ENCODE measurements around the gene U2SURP.
"Not testable (repeated sequence)": the region's sequence is repeated elsewhere in the genome, so short reads cannot be mapped to it uniquely, and the experiment has no call there.

The U2SURP gene

GRCh38 chr3:143014921-143015320, 13.6 kb downstream of the U2SURP start:
- DNase-seq (ENCODE audit: low read depth): no peak

GRCh38 chr3:143016321-143016972, 15.1 kb downstream of the U2SURP start:
- no peak for DNase-seq (ENCODE audit: low read depth)

- DNase-seq (ENCODE audit: low read depth): no peak
Measured at GRCh38 chr3:143024351-143024960, 23.1 kb downstream of the U2SURP start.

- no peak for DNase-seq (ENCODE audit: low read depth)
Measured at GRCh38 chr3:143031327-143031726, 30.0 kb downstream of the U2SURP start.

GRCh38 chr3:143031796-143032387, 30.5 kb downstream of the U2SURP start:
- not testable (repeated sequence) for DNase-seq (ENCODE audit: low read depth)

GRCh38 chr3:143035466-143036211, 34.3 kb downstream of the U2SURP start:
- DNase-seq (ENCODE audit: low read depth): no peak

GRCh38 chr3:143036557-143036956, 35.2 kb downstream of the U2SURP start:
- no peak for DNase-seq (ENCODE audit: low read depth)

- no peak for DNase-seq (ENCODE audit: low read depth)
Measured at GRCh38 chr3:143037867-143038266, 36.5 kb downstream of the U2SURP start.

- DNase-seq (ENCODE audit: low read depth): no peak
Measured at GRCh38 chr3:143040261-143040879, 39.0 kb downstream of the U2SURP start.

GRCh38 chr3:143041903-143042302, 40.5 kb downstream of the U2SURP start:
- no peak for DNase-seq (ENCODE audit: low read depth)

GRCh38 chr3:143045639-143046038, 44.3 kb downstream of the U2SURP start:
- no peak for DNase-seq (ENCODE audit: low read depth)

- DNase-seq (ENCODE audit: low read depth): not testable (repeated sequence)
Measured at GRCh38 chr3:143046075-143046474, 44.7 kb downstream of the U2SURP start.

GRCh38 chr3:143054011-143054410, 52.6 kb downstream of the U2SURP start:
- DNase-seq (ENCODE audit: low read depth): no peak

GRCh38 chr3:143056372-143056771, 55.0 kb downstream of the U2SURP start:
- no peak for DNase-seq (ENCODE audit: low read depth)

GRCh38 chr3:143060906-143061305, 59.5 kb downstream of the U2SURP start:
- DNase-seq (ENCODE audit: low read depth): no peak

- no peak for DNase-seq (ENCODE audit: low read depth)
Measured at GRCh38 chr3:143063018-143063417, 61.6 kb downstream of the U2SURP start.

GRCh38 chr3:143064777-143065176, 63.4 kb downstream of the U2SURP start:
- DNase-seq (ENCODE audit: low read depth): no peak

- no peak for DNase-seq (ENCODE audit: low read depth)
Measured at GRCh38 chr3:143065364-143065763, 64.0 kb downstream of the U2SURP start.

- no peak for DNase-seq (ENCODE audit: low read depth)
Measured at GRCh38 chr3:143066033-143066432, 64.7 kb downstream of the U2SURP start.

- no peak for DNase-seq (ENCODE audit: low read depth)
Measured at GRCh38 chr3:143067201-143067600, 65.8 kb downstream of the U2SURP start.

GRCh38 chr3:143068059-143068458, 66.7 kb downstream of the U2SURP start:
- no peak for DNase-seq (ENCODE audit: low read depth)

- DNase-seq (ENCODE audit: low read depth): no peak
Measured at GRCh38 chr3:143070977-143071551, 69.7 kb downstream of the U2SURP start.

Data from stimulated activated CD8-positive, alpha-beta memory T cell treated with anti-CD3 and anti-CD28 coated beads, Interleukin-15, amount 100 ng/mL, for 1 hour (primary cell).